Measurements from ENCODE around the gene GNG12.

Gene GNG12

DNA sequence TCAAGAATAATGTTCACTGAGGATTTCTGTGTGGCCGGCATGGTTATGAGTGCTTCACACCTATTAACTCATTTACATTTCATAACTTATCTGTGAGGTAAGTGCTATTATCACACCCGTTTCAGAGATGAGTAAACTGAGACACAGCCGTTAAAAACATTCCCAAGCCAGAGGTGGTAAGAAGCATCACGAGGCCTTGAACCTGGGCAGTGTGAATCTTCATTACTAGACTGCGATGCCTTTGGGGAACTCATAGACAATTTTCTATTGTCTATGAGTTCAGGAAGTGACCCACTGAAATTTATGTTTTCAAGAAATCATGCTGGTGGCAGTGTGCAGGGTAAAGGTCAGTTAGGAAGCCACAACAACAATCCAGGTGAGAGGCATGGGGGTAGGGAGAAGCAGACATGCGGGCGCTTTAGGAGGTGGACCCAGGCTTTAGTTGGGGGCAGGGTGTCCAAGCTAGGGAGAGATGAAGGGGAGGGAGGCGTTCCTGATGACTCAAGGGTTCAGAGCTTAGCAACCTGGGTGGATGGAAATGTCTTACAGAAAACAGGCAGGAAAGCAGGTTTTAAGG, 14.5 kb downstream of the GNG12 start:
- Histone ChIP-seq H3K4me2 (ENCODE audit: low read depth, low read length, poor library complexity, severe bottlenecking) (no peak overlapping the region), H3K79me2 (ENCODE audit: insufficient read depth, low read length) (no peaks in the 10 kb centered on the region), H3K36me3 (ENCODE audit: insufficient read depth, low read length) (no peaks in the 10 kb centered on the region), H4K20me1 (ENCODE audit: insufficient read depth, low read length, poor library complexity, severe bottlenecking) (no peaks in the 10 kb centered on the region), H3K27me3 (ENCODE audit: insufficient read depth, low read length, poor library complexity, severe bottlenecking) (peaks cover 11% of the 10 kb centered on the region), H3K9me2 (replicated peaks; ENCODE audit: low read depth, low read length) (no peaks in the 10 kb centered on the region), H3K4me3 (ENCODE audit: low read length, poor library complexity, severe bottlenecking) (no peak overlapping the region), H3K4me1 (ENCODE audit: insufficient read depth, low read length, poor library complexity, severe bottlenecking) (no peaks in the 10 kb centered on the region), H3K9me3 (ENCODE audit: insufficient read depth, low read depth, low read length) (no peaks in the 10 kb centered on the region), H3F3A (ENCODE audit: low read depth) (no peaks in the 10 kb centered on the region), H3K9ac (ENCODE audit: low read depth, low read length, poor library complexity, severe bottlenecking) (no peak overlapping the region), H2AFZ (ENCODE audit: low read length) (no peak overlapping the region)
- TF ChIP-seq EZH2phosphoT487 (IDR thresholded peaks at IDR 0.05; ENCODE audit: borderline replicate concordance): no peak
- TF ChIP-seq, protein P1, sequence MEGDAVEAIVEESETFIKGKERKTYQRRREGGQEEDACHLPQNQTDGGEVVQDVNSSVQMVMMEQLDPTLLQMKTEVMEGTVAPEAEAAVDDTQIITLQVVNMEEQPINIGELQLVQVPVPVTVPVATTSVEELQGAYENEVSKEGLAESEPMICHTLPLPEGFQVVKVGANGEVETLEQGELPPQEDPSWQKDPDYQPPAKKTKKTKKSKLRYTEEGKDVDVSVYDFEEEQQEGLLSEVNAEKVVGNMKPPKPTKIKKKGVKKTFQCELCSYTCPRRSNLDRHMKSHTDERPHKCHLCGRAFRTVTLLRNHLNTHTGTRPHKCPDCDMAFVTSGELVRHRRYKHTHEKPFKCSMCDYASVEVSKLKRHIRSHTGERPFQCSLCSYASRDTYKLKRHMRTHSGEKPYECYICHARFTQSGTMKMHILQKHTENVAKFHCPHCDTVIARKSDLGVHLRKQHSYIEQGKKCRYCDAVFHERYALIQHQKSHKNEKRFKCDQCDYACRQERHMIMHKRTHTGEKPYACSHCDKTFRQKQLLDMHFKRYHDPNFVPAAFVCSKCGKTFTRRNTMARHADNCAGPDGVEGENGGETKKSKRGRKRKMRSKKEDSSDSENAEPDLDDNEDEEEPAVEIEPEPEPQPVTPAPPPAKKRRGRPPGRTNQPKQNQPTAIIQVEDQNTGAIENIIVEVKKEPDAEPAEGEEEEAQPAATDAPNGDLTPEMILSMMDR (conservative IDR thresholded peaks at IDR 0.05; ENCODE audit: low read length): no peak

DNA sequence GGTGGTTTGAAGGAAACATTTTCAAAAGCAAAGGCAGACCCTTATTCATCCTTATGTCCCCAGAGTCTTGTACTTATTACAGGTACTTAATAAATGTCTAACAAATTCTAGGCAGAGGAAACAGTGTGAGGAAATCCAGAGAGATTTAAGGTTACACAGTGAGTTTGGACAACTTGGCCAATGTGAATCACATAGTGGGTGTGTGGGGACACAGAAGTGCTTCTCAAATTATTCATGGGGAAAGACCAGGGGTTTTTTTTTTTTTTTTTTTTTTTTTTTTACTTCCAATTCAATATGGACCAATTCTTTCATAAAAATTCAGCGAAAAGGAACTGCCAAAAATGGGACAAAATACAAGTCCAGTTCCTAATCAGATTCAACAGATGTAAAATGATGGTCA, 15.1 kb downstream of the GNG12 start:
- no peaks in the 10 kb centered on the region for H3K9me2 ChIP-seq (replicated peaks; ENCODE audit: low read depth, low read length)
- no peaks in the 10 kb centered on the region for H3K9me3 ChIP-seq (ENCODE audit: insufficient read depth, low read depth, low read length)
- no peak overlapping the region for H2AFZ ChIP-seq (ENCODE audit: low read length)
- H4K20me1 ChIP-seq (ENCODE audit: insufficient read depth, low read length, poor library complexity, severe bottlenecking): no peaks in the 10 kb centered on the region
- no peaks in the 10 kb centered on the region for H3K36me3 ChIP-seq (ENCODE audit: insufficient read depth, low read length)
- no peaks in the 10 kb centered on the region for H3F3A ChIP-seq (ENCODE audit: low read depth)
- no peaks in the 10 kb centered on the region for H3K79me2 ChIP-seq (ENCODE audit: insufficient read depth, low read length)
- no peak overlapping the region for H3K4me2 ChIP-seq (ENCODE audit: low read depth, low read length, poor library complexity, severe bottlenecking)
- H3K4me3 ChIP-seq (ENCODE audit: low read length, poor library complexity, severe bottlenecking): no peak overlapping the region
- TF ChIP-seq, protein P1 (conservative IDR thresholded peaks at IDR 0.05; ENCODE audit: low read length): no peak
- no peak for TF ChIP-seq EZH2phosphoT487 (IDR thresholded peaks at IDR 0.05; ENCODE audit: borderline replicate concordance)
- no peaks in the 10 kb centered on the region for H3K4me1 ChIP-seq (ENCODE audit: insufficient read depth, low read length, poor library complexity, severe bottlenecking)
- H3K9ac ChIP-seq (ENCODE audit: low read depth, low read length, poor library complexity, severe bottlenecking): no peak overlapping the region
- H3K27me3 ChIP-seq (ENCODE audit: insufficient read depth, low read length, poor library complexity, severe bottlenecking): peaks cover 11% of the 10 kb centered on the region

DNA sequence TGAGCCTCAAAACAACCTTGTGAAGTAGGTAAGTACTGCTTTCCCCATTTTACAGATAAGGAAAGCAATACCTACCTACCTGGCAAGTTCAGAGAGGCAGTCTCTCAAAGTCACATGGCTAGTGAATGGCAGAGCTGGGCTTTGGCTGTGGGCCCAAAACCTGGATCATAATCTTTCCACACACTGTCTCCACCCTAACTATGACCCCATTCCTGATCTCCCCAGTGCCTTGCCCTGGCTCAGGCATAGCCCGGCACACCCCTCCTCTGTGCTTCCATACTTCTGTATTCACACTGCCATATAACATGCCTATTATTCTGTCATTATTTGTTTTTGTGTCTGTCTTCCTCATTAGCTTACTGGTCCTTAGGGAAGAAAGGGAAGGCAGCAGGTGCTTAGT, 15.9 kb downstream of the GNG12 start:
- H2AFZ ChIP-seq (ENCODE audit: low read length): no peak overlapping the region
- no peak overlapping the region for H3K4me2 ChIP-seq (ENCODE audit: low read depth, low read length, poor library complexity, severe bottlenecking)
- peaks cover 7% of the 10 kb centered on the region for H3K27me3 ChIP-seq (ENCODE audit: insufficient read depth, low read length, poor library complexity, severe bottlenecking)
- no peak overlapping the region for H3K9ac ChIP-seq (ENCODE audit: low read depth, low read length, poor library complexity, severe bottlenecking)
- no peaks in the 10 kb centered on the region for H3K36me3 ChIP-seq (ENCODE audit: insufficient read depth, low read length)
- H4K20me1 ChIP-seq (ENCODE audit: insufficient read depth, low read length, poor library complexity, severe bottlenecking): no peaks in the 10 kb centered on the region
- no peaks in the 10 kb centered on the region for H3K9me3 ChIP-seq (ENCODE audit: insufficient read depth, low read depth, low read length)
- H3K4me1 ChIP-seq (ENCODE audit: insufficient read depth, low read length, poor library complexity, severe bottlenecking): no peaks in the 10 kb centered on the region
- H3K79me2 ChIP-seq (ENCODE audit: insufficient read depth, low read length): no peaks in the 10 kb centered on the region
- no peaks in the 10 kb centered on the region for H3F3A ChIP-seq (ENCODE audit: low read depth)
- TF ChIP-seq EZH2phosphoT487 (IDR thresholded peaks at IDR 0.05; ENCODE audit: borderline replicate concordance): no peak
- TF ChIP-seq, protein P1 (conservative IDR thresholded peaks at IDR 0.05; ENCODE audit: low read length): no peak
- H3K9me2 ChIP-seq (replicated peaks; ENCODE audit: low read depth, low read length): no peaks in the 10 kb centered on the region
- H3K4me3 ChIP-seq (ENCODE audit: low read length, poor library complexity, severe bottlenecking): no peak overlapping the region
